ENCODE measurements around the gene TMEM63A.
"Not testable (repeated sequence)": the region's sequence is repeated elsewhere in the genome, so short reads cannot be mapped to it uniquely, and the experiment has no call there.

Gene TMEM63A

GRCh38 chr1:225842788-225843425, 39.3 kb downstream of the TMEM63A start:
- no peak for ATAC-seq

- no peak for ATAC-seq
Measured at GRCh38 chr1:225842074-225842473, 40.1 kb downstream of the TMEM63A start.

GRCh38 chr1:225840713-225841112, 41.5 kb downstream of the TMEM63A start:
- no peak for ATAC-seq

- ATAC-seq: no peak
Measured at GRCh38 chr1:225840223-225840610, 42.0 kb downstream of the TMEM63A start.

DNA sequence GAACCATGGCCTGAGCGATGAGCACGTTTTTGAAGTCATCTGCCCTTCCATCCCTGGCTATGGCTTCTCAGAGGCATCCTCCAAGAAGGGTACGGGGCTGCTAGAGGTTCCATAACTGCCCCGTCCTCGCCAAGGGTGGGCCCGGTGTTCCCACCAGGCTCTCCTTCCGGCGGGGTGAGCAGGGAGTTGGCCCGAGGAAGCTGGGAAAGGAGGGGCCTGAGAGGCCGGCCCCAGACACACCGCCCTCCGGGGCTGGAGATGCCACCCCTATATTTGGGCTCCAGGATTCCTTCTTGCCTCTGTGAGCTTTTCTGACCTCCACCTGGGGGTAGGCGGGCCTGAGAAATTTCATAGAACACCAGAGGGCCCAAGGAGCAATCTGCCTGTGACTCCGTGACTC, 43.4 kb downstream of the TMEM63A start:
- no peak for ATAC-seq

- not testable (repeated sequence) for ATAC-seq
Measured at GRCh38 chr1:225836296-225836695, 45.9 kb downstream of the TMEM63A start.

DNA sequence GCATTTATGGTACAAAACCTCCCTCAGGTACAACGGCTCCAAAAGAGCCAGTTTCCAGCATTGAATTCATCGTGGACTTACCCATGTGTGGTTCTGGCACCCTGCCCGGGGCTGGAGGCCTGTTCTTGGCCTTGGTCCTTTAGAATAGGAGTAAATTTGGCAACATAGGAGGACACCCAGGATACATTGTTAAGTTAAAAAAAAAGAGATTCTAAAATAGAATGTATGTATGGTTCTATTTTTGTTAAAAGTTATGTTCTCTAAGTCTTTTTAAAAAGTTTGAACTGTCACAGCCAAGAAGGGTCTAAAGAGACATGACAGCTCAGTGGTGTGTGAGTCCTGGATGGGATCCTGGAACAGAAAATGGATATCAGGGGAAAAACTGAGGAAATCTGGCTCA, 46.3 kb downstream of the TMEM63A start:
- ATAC-seq: no peak

GRCh38 chr1:225834417-225835329, 47.5 kb downstream of the TMEM63A start:
- no peak for ATAC-seq

DNA sequence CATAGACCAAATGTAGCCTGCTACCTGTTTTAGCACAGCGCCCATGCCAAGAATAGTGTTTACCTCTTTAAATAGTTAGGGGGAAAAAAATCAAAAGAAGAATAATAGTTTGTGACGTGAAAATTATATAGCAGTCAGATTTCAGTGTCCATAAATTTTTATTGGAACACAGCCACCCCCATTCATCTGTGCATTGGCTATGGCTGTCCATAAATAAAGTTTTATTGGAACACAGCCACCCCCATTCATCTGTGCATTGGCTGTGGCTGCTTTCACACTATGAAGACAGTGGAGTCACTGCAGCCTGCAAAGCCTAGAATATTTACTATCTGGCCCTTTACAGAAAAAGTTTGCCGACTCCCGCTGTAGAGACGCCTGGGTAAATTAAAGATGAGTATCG, 51.3 kb downstream of the TMEM63A start:
- no peak for ATAC-seq

GRCh38 chr1:225828706-225829345, 53.4 kb downstream of the TMEM63A start:
- no peak for ATAC-seq

- no peak for ATAC-seq
Measured at GRCh38 chr1:225827076-225827475, 55.1 kb downstream of the TMEM63A start.

GRCh38 chr1:225825607-225826007, 56.6 kb downstream of the TMEM63A start:
- no peak for ATAC-seq

DNA sequence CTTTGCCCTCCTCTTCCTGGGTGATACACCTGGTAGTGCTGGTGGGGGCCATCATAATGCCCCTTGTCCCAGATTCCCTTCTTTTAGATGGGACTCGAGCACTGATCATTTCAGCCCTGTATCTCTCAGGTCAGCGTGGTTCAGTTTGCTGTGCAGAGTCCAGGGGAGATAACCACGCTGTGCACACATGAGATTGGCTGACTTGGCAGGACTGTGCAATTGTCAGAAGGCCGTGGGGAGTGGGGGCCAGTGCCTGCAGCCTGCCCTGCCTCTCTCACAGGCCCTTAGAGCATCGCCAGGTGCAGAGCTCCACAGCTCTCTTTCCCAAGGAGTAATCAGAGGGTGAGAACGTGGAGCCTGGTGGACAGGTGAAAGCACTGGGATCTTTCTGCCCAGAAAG, 57.1 kb downstream of the TMEM63A start:
- no peak for ATAC-seq

DNA sequence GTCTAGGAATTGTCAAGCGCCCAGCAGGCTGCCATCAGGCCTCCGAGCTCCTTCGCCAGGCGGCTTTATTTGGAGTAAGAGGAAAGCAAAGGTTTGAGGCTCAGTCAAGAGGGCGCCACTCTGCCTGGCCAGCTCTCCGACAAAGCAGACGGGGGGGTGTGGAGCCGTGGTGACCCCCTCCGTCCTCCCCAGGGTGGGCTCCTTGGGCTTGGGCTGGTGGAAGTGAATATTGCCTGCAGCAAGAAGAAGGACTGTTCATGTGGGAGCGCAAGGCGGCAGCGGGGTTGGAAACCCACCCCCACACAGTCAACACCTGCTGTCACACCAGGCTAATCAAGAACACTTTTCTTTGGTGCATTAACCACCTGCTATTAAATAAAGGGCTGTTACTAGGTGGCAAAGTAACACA, 57.6 kb downstream of the TMEM63A start:
- no peak for ATAC-seq

DNA sequence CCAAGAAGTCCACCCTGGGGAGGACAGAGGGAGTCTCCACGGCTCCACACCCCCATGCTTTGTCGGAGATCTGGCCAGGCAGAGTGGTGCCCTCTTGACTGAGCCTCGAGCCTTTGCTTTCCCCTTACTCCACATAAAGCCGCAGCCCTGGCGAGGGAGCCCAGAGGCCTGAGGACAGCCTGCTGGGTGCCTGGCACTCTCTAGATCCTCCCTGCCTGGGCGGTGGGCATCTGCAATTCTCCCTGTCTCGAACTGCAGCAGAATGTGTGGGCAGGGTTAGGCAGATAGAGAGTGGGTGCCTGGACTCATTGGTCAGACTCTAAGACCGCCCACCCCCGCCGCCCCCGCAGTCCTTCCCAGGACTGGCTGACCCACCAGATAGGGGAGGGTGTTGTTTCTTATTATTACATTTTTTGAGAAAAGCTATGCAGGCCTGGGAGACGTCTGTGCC, 58.3 kb downstream of the TMEM63A start:
- no peak for ATAC-seq

GRCh38 chr1:225822655-225823403, 59.4 kb downstream of the TMEM63A start:
- no peak for ATAC-seq

DNA sequence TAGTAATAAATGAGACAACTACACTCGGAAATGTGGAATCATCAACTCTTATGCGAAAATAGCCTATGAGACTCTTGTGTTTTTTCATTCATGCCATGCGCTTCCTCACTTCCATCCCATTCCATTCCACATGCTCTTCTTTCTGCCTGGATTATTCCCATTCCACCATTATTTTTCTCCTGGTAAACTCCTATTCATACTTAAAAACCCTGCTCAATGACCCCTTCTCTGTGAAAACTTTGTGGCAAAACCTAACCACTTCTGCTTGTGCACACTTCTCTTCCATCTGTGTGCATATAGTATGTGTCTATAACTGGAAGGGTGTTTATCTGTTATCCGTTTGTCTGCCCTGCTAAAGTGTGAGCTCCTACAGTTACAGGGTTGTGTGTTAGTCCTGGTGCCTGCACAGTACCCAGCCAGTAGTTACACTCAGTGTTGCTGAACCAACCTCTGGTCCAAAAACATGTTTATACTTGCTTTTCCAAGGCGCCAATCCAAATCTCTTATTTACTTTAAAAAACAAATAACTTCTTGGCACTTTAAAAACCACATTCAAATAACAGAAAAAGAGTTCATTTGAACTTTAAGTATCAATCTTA, 61.6 kb downstream of the TMEM63A start:
- ATAC-seq: no peak

GRCh38 chr1:225819346-225820192, 62.6 kb downstream of the TMEM63A start:
- ATAC-seq: no peak

- ATAC-seq: no peak
Measured at GRCh38 chr1:225818229-225818628, 64.0 kb downstream of the TMEM63A start.

DNA sequence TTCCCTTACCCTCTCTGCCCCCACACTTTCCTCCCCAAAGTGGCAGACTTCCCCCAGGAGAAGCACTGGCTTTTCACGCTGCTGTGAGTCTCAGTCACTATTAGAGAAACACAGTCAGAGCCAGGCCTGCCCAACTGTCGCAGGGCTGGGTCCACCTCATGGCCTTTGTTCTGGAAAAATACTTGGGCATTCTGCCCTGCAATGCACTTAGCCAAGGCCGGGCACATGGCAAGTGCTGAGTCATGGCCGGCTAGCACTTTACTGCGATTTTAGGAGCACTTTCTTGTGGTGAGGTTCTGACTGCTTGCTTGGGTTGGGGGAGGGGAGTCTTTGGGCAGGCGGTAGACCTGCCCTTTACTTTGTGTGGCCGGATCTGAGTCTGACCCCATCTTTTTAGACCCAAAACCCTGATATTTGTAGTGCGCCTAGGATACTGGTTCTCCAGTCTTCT, 64.5 kb downstream of the TMEM63A start:
- no peak for ATAC-seq

Measured in activated CD4-positive, CD25-positive, alpha-beta regulatory T cell treated with anti-CD3 and anti-CD28 coated beads, Interleukin-2, amount 50 U/mL, for 24 hours (primary cell).